ENCODE data around the gene MTCL3.

The MTCL3 gene

DNA sequence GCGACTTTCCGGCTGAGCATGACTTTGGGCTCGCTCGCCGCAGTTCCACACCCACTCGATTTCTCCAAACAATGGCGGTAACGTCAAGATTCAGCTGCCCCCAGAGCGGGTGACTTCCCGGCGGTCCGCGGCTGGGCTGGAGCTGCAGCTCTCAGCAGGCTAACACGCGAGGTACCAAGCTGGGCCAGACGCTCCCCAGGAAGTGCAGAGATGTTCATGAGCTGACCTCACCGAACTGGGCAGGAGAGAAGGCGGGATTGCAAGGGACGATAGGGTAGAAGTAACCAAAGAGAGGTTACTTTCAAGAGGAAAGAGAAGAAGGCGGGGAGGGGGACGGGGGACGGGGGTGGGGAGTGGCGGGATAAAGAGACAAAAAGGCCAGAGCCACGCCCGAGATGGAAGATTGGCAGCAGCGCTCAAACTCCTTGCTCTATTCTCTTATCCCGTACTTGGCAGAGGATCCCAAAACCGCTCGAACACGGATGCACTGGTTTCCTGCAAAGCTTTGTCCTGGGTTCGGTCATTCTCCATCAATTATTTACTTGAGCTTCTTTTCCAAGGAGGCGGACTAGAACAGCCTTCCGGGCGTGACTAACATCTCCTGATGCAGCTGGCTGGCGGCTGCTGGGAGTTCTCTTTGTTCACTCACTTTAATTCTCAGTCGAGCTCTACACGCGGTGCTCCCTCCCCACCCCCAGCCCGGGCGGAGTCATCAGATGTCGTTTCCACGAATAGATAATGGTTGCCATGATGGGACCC is at the start of gene MTCL3:
MTCL3 (minus strand) TSS at position 626 of the 759 bp plus-strand sequence.
- no peak within 1 kb of the TSS for H3K27ac Mint-ChIP-seq (ENCODE audit: low read depth)
- no peak for DNase-seq (ENCODE audit: low spot score in 2 of 2)
- H3K36me3 Mint-ChIP-seq (ENCODE audit: insufficient read depth): peaks cover 3% of the 10 kb centered on the region
- H3K4me3 Mint-ChIP-seq: peak within 1 kb of the TSS; percentile 38
- peaks cover 52% of the 10 kb centered on the region for H3K27me3 Mint-ChIP-seq
- H3K4me1 Mint-ChIP-seq: peaks cover 29% of the 10 kb centered on the region
- H3K9me3 Mint-ChIP-seq: no peaks in the 10 kb centered on the region
- no peak for ATAC-seq (replicated peaks; ENCODE audit: extremely low read depth, poor library complexity, severe bottlenecking)

DNA sequence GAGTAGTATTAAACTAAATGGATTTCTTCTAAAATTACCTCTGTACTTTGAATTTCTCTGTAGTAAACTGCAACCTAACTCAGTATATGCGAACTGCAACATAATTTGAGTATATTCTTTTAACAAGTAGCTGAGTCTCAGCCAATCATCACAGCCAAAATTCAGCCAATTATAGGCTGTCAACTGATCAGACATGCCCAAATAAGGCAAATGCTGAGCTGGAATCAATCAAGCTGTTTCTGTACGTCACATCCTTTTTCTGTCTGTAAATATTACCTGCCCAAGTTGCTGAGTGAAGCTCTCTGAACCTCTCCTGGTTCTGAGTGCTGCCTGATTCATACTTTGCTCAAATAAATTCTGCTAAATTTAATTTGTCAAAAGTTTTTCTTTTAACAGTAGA is 48.3 kb upstream of the MTCL3 start:
- no peak for ATAC-seq (replicated peaks; ENCODE audit: extremely low read depth, poor library complexity, severe bottlenecking)
- no peak for DNase-seq (ENCODE audit: low spot score in 2 of 2)
- H3K4me1 Mint-ChIP-seq: no peaks in the 10 kb centered on the region
- H3K27ac Mint-ChIP-seq (ENCODE audit: low read depth): no peak overlapping the region
- no peak overlapping the region for H3K4me3 Mint-ChIP-seq
- H3K27me3 Mint-ChIP-seq: peaks cover 8% of the 10 kb centered on the region
- H3K36me3 Mint-ChIP-seq (ENCODE audit: insufficient read depth): peaks cover 1% of the 10 kb centered on the region
- no peaks in the 10 kb centered on the region for H3K9me3 Mint-ChIP-seq

DNA sequence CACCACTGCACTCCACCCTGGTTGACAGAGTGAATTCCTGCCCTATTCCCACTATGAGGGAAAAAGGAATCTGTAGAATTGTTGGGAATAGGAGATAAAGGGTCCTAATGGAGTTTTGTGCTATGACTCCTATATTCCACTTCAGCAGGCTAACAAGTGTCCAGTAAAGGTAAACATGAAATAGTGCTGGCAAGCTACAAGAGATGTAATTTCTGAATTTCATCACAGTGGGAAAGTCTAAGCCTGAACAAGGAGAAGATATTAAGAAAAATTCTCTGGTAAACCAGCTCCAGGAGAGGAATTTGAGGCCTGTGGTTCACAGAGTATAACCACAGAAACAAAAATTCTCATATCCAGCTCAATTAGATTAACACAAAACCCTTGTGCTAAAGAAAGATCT is 47.5 kb upstream of the MTCL3 start:
- ATAC-seq (replicated peaks; ENCODE audit: extremely low read depth, poor library complexity, severe bottlenecking) (no peak), DNase-seq (ENCODE audit: low spot score in 2 of 2) (no peak)
- Mint-ChIP-seq H3K4me1 (no peaks in the 10 kb centered on the region), H3K27me3 (peaks cover 11% of the 10 kb centered on the region), H3K9me3 (no peaks in the 10 kb centered on the region), H3K36me3 (ENCODE audit: insufficient read depth) (peaks cover 1% of the 10 kb centered on the region), H3K27ac (ENCODE audit: low read depth) (no peak overlapping the region), H3K4me3 (no peak overlapping the region)

DNA sequence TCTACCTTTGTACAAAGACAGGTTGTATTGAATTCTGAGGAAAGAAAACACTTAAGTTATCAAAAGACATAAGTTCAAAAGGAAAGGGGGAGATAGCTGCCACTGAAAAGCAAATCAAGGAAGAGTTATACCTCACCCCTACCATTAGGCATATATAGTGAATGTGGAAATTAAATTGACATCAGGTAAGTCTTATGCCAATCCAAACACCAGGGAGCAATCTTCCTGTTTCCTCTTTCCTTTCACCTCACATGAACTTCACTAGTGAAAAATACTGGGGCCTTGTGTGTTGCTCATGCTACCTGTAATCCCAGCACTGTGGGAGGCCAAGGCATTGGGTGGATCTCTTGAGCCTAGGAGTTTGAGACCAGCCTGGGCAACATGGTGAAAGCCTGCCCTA is 47.0 kb upstream of the MTCL3 start:
- ATAC-seq (replicated peaks; ENCODE audit: extremely low read depth, poor library complexity, severe bottlenecking) (no peak), DNase-seq (ENCODE audit: low spot score in 2 of 2) (no peak)
- peaks cover 11% of the 10 kb centered on the region for H3K27me3 Mint-ChIP-seq
- peaks cover 1% of the 10 kb centered on the region for H3K36me3 Mint-ChIP-seq (ENCODE audit: insufficient read depth)
- no peaks in the 10 kb centered on the region for H3K9me3 Mint-ChIP-seq
- H3K27ac Mint-ChIP-seq (ENCODE audit: low read depth): no peak overlapping the region
- H3K4me1 Mint-ChIP-seq: no peaks in the 10 kb centered on the region
- H3K4me3 Mint-ChIP-seq: no peak overlapping the region

DNA sequence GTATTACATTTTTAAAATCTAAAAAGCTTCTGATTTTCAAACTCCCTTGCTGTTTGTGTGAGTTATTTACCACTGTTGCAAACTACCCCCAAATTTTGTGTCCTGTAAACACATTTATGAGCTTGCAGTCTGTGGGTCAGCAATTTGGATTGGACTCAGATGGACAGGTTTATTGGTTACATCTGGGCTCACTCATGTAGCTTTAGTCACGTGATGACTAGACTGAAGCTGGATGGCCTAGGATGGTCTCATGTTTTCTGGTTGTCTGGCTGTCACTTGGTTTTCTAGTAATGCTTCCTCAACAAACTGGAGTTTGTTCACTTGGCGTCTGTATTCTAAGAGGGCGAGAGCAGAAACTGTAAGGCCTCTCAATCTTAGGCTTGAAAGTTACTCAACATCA is 45.6 kb upstream of the MTCL3 start:
- no peaks in the 10 kb centered on the region for H3K9me3 Mint-ChIP-seq
- DNase-seq (ENCODE audit: low spot score in 2 of 2) (no peak), ATAC-seq (replicated peaks; ENCODE audit: extremely low read depth, poor library complexity, severe bottlenecking) (no peak)
- no peak overlapping the region for H3K27ac Mint-ChIP-seq (ENCODE audit: low read depth)
- no peaks in the 10 kb centered on the region for H3K36me3 Mint-ChIP-seq (ENCODE audit: insufficient read depth)
- H3K27me3 Mint-ChIP-seq: peaks cover 11% of the 10 kb centered on the region
- H3K4me1 Mint-ChIP-seq: no peaks in the 10 kb centered on the region
- no peak overlapping the region for H3K4me3 Mint-ChIP-seq

DNA sequence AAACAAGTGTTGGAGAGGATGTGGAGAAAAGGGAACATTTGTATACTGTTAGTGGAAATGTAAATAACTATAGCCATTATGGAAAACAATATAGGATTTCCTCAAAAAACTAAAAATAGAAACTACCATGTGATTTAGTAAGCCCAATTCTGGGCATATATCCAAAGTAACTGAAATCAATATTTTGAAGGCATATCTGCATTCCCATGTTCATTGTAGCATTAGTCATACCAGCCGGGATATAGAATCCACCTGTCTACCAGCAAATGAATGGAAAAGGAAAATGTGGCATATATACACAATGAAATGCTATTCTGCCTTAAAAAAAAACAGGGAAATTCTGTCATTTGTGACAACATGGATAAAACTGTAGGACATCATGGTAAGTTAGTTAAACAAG is 42.5 kb upstream of the MTCL3 start:
- no peak overlapping the region for H3K27ac Mint-ChIP-seq (ENCODE audit: low read depth)
- H3K4me1 Mint-ChIP-seq: no peaks in the 10 kb centered on the region
- H3K4me3 Mint-ChIP-seq: no peak overlapping the region
- no peaks in the 10 kb centered on the region for H3K36me3 Mint-ChIP-seq (ENCODE audit: insufficient read depth)
- DNase-seq (ENCODE audit: low spot score in 2 of 2) (no peak), ATAC-seq (replicated peaks; ENCODE audit: extremely low read depth, poor library complexity, severe bottlenecking) (no peak)
- H3K9me3 Mint-ChIP-seq: no peaks in the 10 kb centered on the region
- H3K27me3 Mint-ChIP-seq: peaks cover 26% of the 10 kb centered on the region

GRCh38 chr6:127554435-127555006 is 35.4 kb upstream of the MTCL3 start:
- no peak overlapping the region for H3K27ac Mint-ChIP-seq (ENCODE audit: low read depth)
- ATAC-seq (replicated peaks; ENCODE audit: extremely low read depth, poor library complexity, severe bottlenecking) (no peak), DNase-seq (ENCODE audit: low spot score in 2 of 2) (no peak)
- no peak overlapping the region for H3K4me3 Mint-ChIP-seq
- peaks cover 54% of the 10 kb centered on the region for H3K27me3 Mint-ChIP-seq
- H3K4me1 Mint-ChIP-seq: no peaks in the 10 kb centered on the region
- H3K9me3 Mint-ChIP-seq: no peaks in the 10 kb centered on the region
- H3K36me3 Mint-ChIP-seq (ENCODE audit: insufficient read depth): no peaks in the 10 kb centered on the region

DNA sequence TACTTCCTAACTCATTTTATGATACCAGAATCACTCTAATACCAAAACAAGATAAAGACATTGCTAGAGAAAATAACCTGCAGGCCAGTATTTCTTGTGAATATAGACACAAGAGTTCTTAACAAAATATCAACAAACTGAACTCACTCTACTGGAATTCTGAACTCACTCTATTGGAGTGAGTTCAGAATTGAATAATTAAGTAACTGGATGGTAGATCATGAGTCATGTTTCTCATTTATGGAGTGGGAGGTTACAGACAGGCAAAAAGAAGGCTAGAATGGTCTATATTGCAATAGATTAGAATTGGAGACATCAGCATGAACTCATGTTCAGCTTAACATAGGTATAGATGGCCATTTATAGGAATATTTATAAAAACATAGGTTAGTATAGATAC is 31.3 kb upstream of the MTCL3 start:
- no peak overlapping the region for H3K4me3 Mint-ChIP-seq

GRCh38 chr6:127547904-127548649 is 28.9 kb upstream of the MTCL3 start:
- ATAC-seq (replicated peaks; ENCODE audit: extremely low read depth, poor library complexity, severe bottlenecking): no peak
- DNase-seq (ENCODE audit: low spot score in 2 of 2): no peak
- Mint-ChIP-seq H3K4me3 (no peak overlapping the region), H3K4me1 (no peaks in the 10 kb centered on the region), H3K36me3 (ENCODE audit: insufficient read depth) (no peaks in the 10 kb centered on the region), H3K27ac (ENCODE audit: low read depth) (no peak overlapping the region), H3K27me3 (peaks cover 56% of the 10 kb centered on the region), H3K9me3 (no peaks in the 10 kb centered on the region)

More for the DNA sequence above, 31.3 kb upstream of the MTCL3 start:
- Mint-ChIP-seq H3K4me1 (no peaks in the 10 kb centered on the region), H3K36me3 (ENCODE audit: insufficient read depth) (no peaks in the 10 kb centered on the region), H3K27ac (ENCODE audit: low read depth) (no peak overlapping the region), H3K9me3 (no peaks in the 10 kb centered on the region), H3K27me3 (peaks cover 50% of the 10 kb centered on the region)
- DNase-seq (ENCODE audit: low spot score in 2 of 2) (no peak), ATAC-seq (replicated peaks; ENCODE audit: extremely low read depth, poor library complexity, severe bottlenecking) (no peak)

DNA sequence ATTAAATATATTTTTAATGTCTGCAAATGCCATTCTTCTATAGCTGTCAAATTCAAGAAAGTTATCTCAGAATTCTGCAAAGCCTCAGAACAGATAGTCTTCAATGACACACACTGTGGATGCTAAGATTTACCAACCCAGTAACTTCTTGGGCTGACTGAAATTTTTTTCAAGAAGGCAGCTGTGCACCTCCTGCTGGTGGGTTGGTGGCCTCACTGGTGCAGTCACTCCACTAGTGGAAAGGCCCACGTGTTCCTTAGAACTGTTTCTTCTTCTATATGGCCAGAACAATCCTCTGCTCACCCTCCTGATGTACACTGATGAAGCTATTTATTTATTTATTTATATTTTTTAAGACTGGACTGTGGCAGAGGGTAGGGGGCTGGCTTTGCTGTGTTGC is 28.1 kb upstream of the MTCL3 start:
- no peaks in the 10 kb centered on the region for H3K36me3 Mint-ChIP-seq (ENCODE audit: insufficient read depth)
- no peaks in the 10 kb centered on the region for H3K9me3 Mint-ChIP-seq
- no peak overlapping the region for H3K4me3 Mint-ChIP-seq
- H3K27ac Mint-ChIP-seq (ENCODE audit: low read depth): no peak overlapping the region
- no peaks in the 10 kb centered on the region for H3K4me1 Mint-ChIP-seq
- peaks cover 53% of the 10 kb centered on the region for H3K27me3 Mint-ChIP-seq
- ATAC-seq (replicated peaks; ENCODE audit: extremely low read depth, poor library complexity, severe bottlenecking): no peak
- no peak for DNase-seq (ENCODE audit: low spot score in 2 of 2)

DNA sequence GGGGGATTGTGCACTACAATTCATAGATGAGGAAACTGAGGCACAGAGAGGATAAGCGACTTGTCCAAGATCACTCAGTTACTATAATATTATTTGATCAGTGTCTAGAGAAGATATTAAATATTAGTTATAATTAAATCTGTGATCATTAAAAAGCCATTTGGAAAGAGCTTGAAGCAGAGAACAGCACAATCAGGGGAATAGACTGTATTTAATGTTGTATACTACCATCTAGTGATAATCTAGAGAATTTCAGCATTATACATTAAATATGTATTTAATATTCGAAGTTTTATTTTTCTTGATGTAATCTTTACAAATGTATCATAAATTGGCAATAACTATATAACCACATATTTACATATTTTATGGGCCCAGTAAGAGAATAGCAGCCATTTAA is 20.1 kb upstream of the MTCL3 start:
- Mint-ChIP-seq H3K9me3 (no peaks in the 10 kb centered on the region), H3K27me3 (peaks cover 25% of the 10 kb centered on the region), H3K27ac (ENCODE audit: low read depth) (no peak overlapping the region), H3K36me3 (ENCODE audit: insufficient read depth) (no peaks in the 10 kb centered on the region), H3K4me3 (no peak overlapping the region), H3K4me1 (no peaks in the 10 kb centered on the region)
- peak; percentile 28 for ATAC-seq (replicated peaks; ENCODE audit: extremely low read depth, poor library complexity, severe bottlenecking)
- no peak for DNase-seq (ENCODE audit: low spot score in 2 of 2)

DNA sequence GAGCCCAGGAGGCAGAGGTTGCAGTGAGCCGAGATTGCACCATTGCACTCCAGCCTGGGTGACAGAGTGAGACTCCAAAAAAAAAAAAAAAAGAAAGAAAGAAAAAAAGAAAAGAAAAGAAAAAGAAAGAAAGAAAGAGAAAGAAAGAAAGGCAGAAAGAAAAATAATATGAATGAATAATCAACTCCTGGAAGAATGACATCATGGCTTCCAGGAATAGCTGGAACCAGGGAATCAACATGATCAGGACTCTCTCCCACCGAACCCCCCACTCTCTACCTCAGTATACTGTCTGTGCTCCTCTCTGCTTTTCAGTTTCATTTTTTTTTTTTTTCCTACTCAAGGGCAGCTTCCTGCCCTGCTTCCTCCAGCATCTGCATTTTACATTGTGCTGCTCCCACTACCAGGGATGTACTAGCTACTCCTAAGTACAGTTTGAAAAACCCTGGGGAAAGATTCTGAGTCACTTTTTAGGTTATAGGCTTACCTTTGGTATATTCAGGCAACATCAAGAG is 19.7 kb upstream of the MTCL3 start:
- Mint-ChIP-seq H3K36me3 (ENCODE audit: insufficient read depth) (no peaks in the 10 kb centered on the region), H3K27me3 (peaks cover 25% of the 10 kb centered on the region), H3K4me3 (no peak overlapping the region), H3K9me3 (no peaks in the 10 kb centered on the region), H3K4me1 (no peaks in the 10 kb centered on the region), H3K27ac (ENCODE audit: low read depth) (no peak overlapping the region)
- DNase-seq (ENCODE audit: low spot score in 2 of 2) (no peak), ATAC-seq (replicated peaks; ENCODE audit: extremely low read depth, poor library complexity, severe bottlenecking) (no peak)

GRCh38 chr6:127533736-127534135 is 14.6 kb upstream of the MTCL3 start:
- ATAC-seq (replicated peaks; ENCODE audit: extremely low read depth, poor library complexity, severe bottlenecking): no peak
- DNase-seq (ENCODE audit: low spot score in 2 of 2): no peak
- Mint-ChIP-seq H3K27me3 (peaks cover 31% of the 10 kb centered on the region), H3K27ac (ENCODE audit: low read depth) (no peak overlapping the region), H3K9me3 (no peaks in the 10 kb centered on the region), H3K4me1 (no peaks in the 10 kb centered on the region), H3K36me3 (ENCODE audit: insufficient read depth) (no peaks in the 10 kb centered on the region), H3K4me3 (no peak overlapping the region)
